Measurements from ENCODE around the gene PDGFD.

The PDGFD gene

DNA sequence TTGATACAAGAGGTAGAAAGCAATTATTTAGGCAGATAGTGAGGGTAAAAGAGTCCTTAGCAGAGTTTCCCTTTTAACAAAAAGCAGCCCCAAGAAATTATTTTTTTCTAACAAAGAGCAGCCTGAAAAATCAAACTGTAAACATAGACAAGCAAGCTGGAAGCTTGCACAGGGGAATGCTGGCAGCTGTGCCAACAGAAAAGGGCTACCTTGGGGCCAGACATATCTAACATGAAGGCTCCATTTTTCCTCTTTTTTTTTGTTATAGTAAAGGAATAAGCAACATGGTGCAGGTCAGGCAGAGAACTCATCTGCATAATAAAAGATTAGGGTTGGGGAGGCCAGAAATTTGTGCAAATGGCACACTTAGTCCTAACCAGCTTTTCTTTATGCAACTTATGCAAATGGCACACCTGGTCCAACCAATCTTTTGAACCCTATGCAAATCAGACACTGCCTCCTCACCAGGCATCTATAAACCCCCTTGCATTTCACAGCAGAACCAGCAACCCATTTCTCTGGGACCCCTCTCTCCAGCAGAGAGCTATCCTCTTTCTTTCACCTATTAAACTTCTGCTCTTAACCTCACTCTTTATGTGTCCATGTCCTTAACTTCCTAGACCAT, 41.8 kb downstream of the PDGFD start:
- Histone ChIP-seq H3K27ac (ENCODE audit: low read length) (no peak overlapping the region), H3K36me3 (ENCODE audit: control insufficient read depth in 2 of 2, insufficient read depth in 2 of 2, low read length in 2 of 2) (no peaks in the 10 kb centered on the region), H3K4me1 (ENCODE audit: control insufficient read depth, insufficient read depth, low read length) (no peaks in the 10 kb centered on the region), H3K27me3 (ENCODE audit: control insufficient read depth in 1 of 2, insufficient read depth in 2 of 2, low read length in 2 of 2) (no peaks in the 10 kb centered on the region), H3K4me3 (ENCODE audit: low read length in 2 of 2) (no peak overlapping the region), H3K9ac (ENCODE audit: low read length in 2 of 2) (no peak overlapping the region), H3K9me3 (ENCODE audit: control insufficient read depth in 2 of 2, low read length in 2 of 2) (no peaks in the 10 kb centered on the region)

DNA sequence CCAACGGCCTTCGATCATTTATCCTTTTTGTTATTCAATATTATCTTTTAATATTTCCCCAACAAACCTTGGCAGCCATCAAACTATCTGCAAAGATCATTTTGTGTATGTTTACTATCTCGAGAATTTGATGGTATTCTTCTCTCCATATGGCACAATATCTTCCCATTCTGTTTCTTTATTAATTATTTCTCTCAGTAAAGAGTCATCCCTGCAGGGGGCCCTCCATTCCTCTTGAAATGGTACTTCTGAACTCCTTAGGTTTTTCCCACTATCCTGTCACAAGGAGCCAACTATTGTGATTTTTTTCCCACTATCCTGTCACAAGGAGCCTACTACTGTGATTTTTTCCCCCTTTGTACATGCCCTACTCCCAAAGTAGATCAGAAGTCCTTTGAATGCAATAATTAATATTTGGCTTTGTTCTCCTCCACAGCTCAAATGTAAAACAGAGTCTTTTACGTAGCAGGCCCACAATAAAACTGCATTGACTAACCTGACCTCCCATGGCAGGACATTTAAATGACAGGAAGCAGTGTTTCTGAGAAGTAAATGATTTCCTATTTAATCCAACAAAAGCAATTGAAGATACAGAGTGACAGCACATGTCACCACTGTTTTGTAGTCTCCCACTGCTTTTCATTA, 43.3 kb downstream of the PDGFD start:
- H3K9ac ChIP-seq (ENCODE audit: low read length in 2 of 2): no peak overlapping the region
- no peak overlapping the region for H3K27ac ChIP-seq (ENCODE audit: low read length)
- no peaks in the 10 kb centered on the region for H3K27me3 ChIP-seq (ENCODE audit: control insufficient read depth in 1 of 2, insufficient read depth in 2 of 2, low read length in 2 of 2)
- H3K9me3 ChIP-seq (ENCODE audit: control insufficient read depth in 2 of 2, low read length in 2 of 2): no peaks in the 10 kb centered on the region
- H3K4me1 ChIP-seq (ENCODE audit: control insufficient read depth, insufficient read depth, low read length): no peaks in the 10 kb centered on the region
- H3K4me3 ChIP-seq (ENCODE audit: low read length in 2 of 2): no peak overlapping the region
- no peaks in the 10 kb centered on the region for H3K36me3 ChIP-seq (ENCODE audit: control insufficient read depth in 2 of 2, insufficient read depth in 2 of 2, low read length in 2 of 2)

DNA sequence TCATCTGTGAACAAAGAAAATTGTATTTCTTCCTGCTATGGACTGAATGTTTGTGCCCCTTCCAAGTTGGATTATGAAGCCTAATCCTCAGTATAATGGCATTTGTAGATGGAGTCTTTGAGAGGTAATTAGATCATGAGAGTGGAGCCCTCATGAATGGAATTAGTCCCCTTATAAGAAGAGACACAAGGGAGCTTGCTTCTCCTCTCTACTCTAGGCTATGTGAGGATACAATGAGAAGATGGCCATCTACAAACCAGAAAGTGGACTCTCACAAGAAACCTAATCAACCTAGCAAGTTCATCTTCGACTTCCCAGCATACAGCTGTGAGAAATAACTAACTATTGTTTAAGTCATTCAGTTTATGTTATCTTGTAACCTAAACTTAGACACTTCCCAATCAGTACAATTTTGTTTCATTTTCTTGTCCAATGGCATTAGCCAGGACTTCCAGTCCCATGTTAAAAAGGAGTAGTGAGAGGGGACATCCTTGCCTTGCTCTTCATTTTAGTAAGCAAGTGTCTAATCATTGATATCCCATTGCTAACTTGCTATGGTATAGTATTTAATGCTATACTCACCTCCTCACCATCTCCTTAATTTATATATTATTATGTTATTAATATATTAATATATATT, 45.7 kb downstream of the PDGFD start:
- no peaks in the 10 kb centered on the region for H3K4me1 ChIP-seq (ENCODE audit: control insufficient read depth, insufficient read depth, low read length)
- H3K9ac ChIP-seq (ENCODE audit: low read length in 2 of 2): no peak overlapping the region
- peaks cover 0 to 3% of the 10 kb centered on the region in 2 donors for H3K9me3 ChIP-seq (ENCODE audit: control insufficient read depth in 2 of 2, low read length in 2 of 2)
- no peak overlapping the region for H3K4me3 ChIP-seq (ENCODE audit: low read length in 2 of 2)
- no peaks in the 10 kb centered on the region for H3K36me3 ChIP-seq (ENCODE audit: control insufficient read depth in 2 of 2, insufficient read depth in 2 of 2, low read length in 2 of 2)
- H3K27ac ChIP-seq (ENCODE audit: low read length): no peak overlapping the region
- no peaks in the 10 kb centered on the region for H3K27me3 ChIP-seq (ENCODE audit: control insufficient read depth in 1 of 2, insufficient read depth in 2 of 2, low read length in 2 of 2)

DNA sequence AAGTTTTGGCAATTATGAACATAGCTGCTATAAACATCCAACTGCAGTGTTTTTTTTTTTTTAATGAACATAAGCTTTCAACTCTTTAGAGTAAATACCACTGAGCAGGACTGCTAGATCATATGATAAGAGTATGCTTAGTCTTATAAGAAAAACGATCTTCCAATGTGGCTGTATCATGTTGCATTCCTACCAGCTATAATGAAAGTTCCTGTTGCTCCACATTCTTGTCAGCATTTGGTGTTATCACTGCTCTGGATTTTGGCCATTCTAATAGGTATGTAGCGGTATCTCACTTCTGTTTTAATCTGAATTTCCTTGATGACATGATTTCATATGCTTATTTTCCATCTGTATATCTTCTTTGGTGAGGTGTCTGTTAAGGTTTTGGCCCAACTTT, 50.4 kb downstream of the PDGFD start:
- H3K27me3 ChIP-seq (ENCODE audit: control insufficient read depth in 1 of 2, insufficient read depth in 2 of 2, low read length in 2 of 2): no peaks in the 10 kb centered on the region
- no peaks in the 10 kb centered on the region for H3K4me1 ChIP-seq (ENCODE audit: control insufficient read depth, insufficient read depth, low read length)
- no peak overlapping the region for H3K4me3 ChIP-seq (ENCODE audit: low read length in 2 of 2)
- no peak overlapping the region for H3K27ac ChIP-seq (ENCODE audit: low read length)
- H3K36me3 ChIP-seq (ENCODE audit: control insufficient read depth in 2 of 2, insufficient read depth in 2 of 2, low read length in 2 of 2): no peaks in the 10 kb centered on the region
- H3K9ac ChIP-seq (ENCODE audit: low read length in 2 of 2): no peak overlapping the region
- peaks cover 0 to 4% of the 10 kb centered on the region in 2 donors for H3K9me3 ChIP-seq (ENCODE audit: control insufficient read depth in 2 of 2, low read length in 2 of 2)

DNA sequence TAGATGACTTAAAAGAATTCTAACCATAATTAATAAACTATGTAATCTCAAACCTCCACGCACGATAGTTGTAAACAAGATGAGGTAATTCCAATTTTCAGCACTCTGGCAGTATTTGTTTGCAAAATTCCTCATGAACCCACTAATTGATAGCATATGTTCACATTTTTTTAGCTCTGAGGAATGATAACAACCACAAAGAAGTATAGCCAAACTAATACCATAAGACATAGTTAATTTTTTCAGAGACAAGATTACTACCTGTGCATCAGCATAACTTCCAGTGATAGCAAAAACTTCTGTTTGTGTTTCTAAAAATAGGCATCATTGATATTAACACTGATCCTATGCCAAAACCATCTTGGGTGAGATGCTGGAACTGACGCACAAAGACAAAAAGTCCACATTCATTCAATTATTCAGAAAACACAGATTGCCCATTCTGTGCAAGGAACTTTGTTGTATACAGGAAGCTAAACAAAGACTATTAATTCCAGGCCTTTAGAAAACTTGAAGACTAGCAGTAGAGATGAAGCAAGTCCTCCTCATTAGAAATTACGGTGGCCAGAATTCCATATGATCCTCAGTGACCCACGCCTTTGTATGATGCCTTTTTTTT, 57.7 kb downstream of the PDGFD start:
- Histone ChIP-seq H3K9me3 (ENCODE audit: control insufficient read depth in 2 of 2, low read length in 2 of 2) (no peaks in the 10 kb centered on the region), H3K27me3 (ENCODE audit: control insufficient read depth in 1 of 2, insufficient read depth in 2 of 2, low read length in 2 of 2) (no peaks in the 10 kb centered on the region), H3K27ac (ENCODE audit: low read length) (no peak overlapping the region), H3K4me1 (ENCODE audit: control insufficient read depth, insufficient read depth, low read length) (no peaks in the 10 kb centered on the region), H3K9ac (ENCODE audit: low read length in 2 of 2) (no peak overlapping the region), H3K36me3 (ENCODE audit: control insufficient read depth in 2 of 2, insufficient read depth in 2 of 2, low read length in 2 of 2) (no peaks in the 10 kb centered on the region), H3K4me3 (ENCODE audit: low read length in 2 of 2) (no peak overlapping the region)

DNA sequence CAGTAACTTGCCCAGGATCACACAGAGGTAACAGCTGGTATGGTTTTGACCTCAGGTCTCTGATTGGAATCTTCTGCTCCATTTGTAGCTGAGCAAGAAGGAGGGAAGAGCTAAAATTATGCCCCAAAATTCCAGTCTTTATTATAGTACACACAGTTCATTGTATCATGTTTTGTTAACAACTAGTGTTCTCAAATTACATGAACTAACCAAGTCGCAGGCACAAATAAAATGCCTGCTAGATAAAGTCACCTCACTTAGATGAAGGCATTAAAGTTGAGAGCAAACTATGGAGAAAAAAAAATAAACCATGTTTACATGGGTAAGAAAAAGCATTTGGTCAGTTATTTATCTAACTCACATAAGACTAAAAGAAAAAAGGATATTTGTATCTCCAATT, 58.8 kb downstream of the PDGFD start:
- Histone ChIP-seq H3K9me3 (ENCODE audit: control insufficient read depth in 2 of 2, low read length in 2 of 2) (no peaks in the 10 kb centered on the region), H3K4me1 (ENCODE audit: control insufficient read depth, insufficient read depth, low read length) (no peaks in the 10 kb centered on the region), H3K9ac (ENCODE audit: low read length in 2 of 2) (no peak overlapping the region), H3K36me3 (ENCODE audit: control insufficient read depth in 2 of 2, insufficient read depth in 2 of 2, low read length in 2 of 2) (no peaks in the 10 kb centered on the region), H3K27me3 (ENCODE audit: control insufficient read depth in 1 of 2, insufficient read depth in 2 of 2, low read length in 2 of 2) (no peaks in the 10 kb centered on the region), H3K4me3 (ENCODE audit: low read length in 2 of 2) (no peak overlapping the region), H3K27ac (ENCODE audit: low read length) (no peak overlapping the region)

DNA sequence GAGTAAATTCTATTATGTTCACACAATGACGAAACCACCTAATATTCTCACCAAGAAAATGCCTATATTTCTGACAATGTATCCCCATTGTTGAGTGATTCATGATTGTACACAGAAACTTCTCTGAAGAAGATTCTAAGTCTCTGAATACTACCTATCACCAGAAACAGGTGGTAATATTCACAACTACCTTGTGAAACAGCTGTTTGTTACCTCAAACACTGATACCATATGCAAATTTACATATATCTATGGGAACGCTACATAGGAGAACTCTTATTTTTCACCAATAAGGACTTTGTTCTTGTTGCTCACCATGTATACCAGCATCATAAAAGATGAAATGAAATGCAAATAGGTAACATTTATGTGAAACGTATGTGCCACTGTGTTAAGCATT, 59.3 kb downstream of the PDGFD start:
- no peaks in the 10 kb centered on the region for H3K4me1 ChIP-seq (ENCODE audit: control insufficient read depth, insufficient read depth, low read length)
- no peak overlapping the region for H3K4me3 ChIP-seq (ENCODE audit: low read length in 2 of 2)

DNA sequence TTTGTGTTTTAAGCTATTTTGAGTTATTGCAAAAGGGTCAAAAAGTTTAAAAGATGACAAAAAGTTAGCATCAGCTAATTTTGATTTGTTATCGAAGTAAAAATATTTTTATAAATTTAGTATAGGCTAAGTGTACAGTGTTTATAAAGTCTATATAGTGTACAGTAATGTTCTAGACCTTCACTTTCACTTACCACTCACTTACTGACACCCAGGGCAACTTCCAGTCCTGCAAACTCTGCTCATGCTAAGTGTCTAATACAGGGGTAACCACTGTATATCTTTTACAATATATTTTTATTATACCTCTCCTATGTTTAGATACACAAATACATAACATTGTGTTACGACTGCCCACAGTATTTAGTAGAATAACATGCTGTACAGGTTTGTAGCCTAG, 59.7 kb downstream of the PDGFD start:
- H3K27ac ChIP-seq (ENCODE audit: low read length): no peak overlapping the region
- no peaks in the 10 kb centered on the region for H3K27me3 ChIP-seq (ENCODE audit: control insufficient read depth in 1 of 2, insufficient read depth in 2 of 2, low read length in 2 of 2)
- no peaks in the 10 kb centered on the region for H3K36me3 ChIP-seq (ENCODE audit: control insufficient read depth in 2 of 2, insufficient read depth in 2 of 2, low read length in 2 of 2)
- H3K9ac ChIP-seq (ENCODE audit: low read length in 2 of 2): no peak overlapping the region
- no peak overlapping the region for H3K4me3 ChIP-seq (ENCODE audit: low read length in 2 of 2)
- H3K4me1 ChIP-seq (ENCODE audit: control insufficient read depth, insufficient read depth, low read length): no peaks in the 10 kb centered on the region
- no peaks in the 10 kb centered on the region for H3K9me3 ChIP-seq (ENCODE audit: control insufficient read depth in 2 of 2, low read length in 2 of 2)

More for the DNA sequence above, 59.3 kb downstream of the PDGFD start:
- H3K9ac ChIP-seq (ENCODE audit: low read length in 2 of 2): no peak overlapping the region
- H3K9me3 ChIP-seq (ENCODE audit: control insufficient read depth in 2 of 2, low read length in 2 of 2): no peaks in the 10 kb centered on the region
- no peaks in the 10 kb centered on the region for H3K27me3 ChIP-seq (ENCODE audit: control insufficient read depth in 1 of 2, insufficient read depth in 2 of 2, low read length in 2 of 2)
- no peaks in the 10 kb centered on the region for H3K36me3 ChIP-seq (ENCODE audit: control insufficient read depth in 2 of 2, insufficient read depth in 2 of 2, low read length in 2 of 2)
- no peak overlapping the region for H3K27ac ChIP-seq (ENCODE audit: low read length)

DNA sequence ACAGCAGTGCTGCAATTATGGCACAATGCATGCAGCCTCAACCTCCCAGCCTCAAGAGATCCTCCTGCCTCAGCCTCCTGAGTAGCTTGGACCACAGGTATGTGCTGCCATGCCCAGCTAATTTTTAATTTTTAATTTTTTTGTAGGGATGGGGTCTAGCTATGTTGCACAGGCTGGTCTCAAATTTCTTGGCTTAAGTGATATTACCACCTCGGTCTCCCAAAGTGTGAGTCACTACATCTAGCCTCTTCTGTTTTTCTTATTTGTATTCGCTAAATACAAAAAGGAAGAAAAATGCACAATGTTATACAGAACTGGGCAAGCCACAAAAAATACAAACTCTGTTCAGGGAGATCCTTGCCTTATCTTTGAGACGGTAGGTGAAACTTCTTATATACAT, 65.4 kb downstream of the PDGFD start:
- Histone ChIP-seq H3K36me3 (ENCODE audit: control insufficient read depth in 2 of 2, insufficient read depth in 2 of 2, low read length in 2 of 2) (no peaks in the 10 kb centered on the region), H3K4me1 (ENCODE audit: control insufficient read depth, insufficient read depth, low read length) (no peaks in the 10 kb centered on the region), H3K4me3 (ENCODE audit: low read length in 2 of 2) (no peak overlapping the region), H3K9me3 (ENCODE audit: control insufficient read depth in 2 of 2, low read length in 2 of 2) (no peaks in the 10 kb centered on the region), H3K27ac (ENCODE audit: low read length) (no peak overlapping the region), H3K27me3 (ENCODE audit: control insufficient read depth in 1 of 2, insufficient read depth in 2 of 2, low read length in 2 of 2) (no peaks in the 10 kb centered on the region), H3K9ac (ENCODE audit: low read length in 2 of 2) (no peak overlapping the region)

DNA sequence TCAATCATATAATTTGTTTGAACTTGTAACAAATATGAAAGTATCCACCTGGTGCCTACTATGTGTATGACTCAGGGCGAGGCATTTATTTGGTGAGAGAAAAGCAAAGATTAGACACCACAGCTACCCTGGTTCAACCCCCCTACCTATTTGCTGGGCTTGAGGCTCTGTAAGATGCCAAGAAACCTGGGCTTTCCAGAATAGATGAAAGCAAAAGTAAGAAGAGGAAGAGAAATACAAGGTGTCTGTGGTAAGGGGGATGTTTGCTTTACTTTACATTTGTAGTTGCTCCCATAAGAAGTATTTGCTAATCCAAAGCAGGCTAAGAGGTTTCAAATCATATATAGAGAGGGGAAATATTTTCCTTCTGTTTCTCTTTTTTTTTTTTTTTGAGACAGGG, 65.8 kb downstream of the PDGFD start:
- Histone ChIP-seq H3K36me3 (ENCODE audit: control insufficient read depth in 2 of 2, insufficient read depth in 2 of 2, low read length in 2 of 2) (no peaks in the 10 kb centered on the region), H3K4me1 (ENCODE audit: control insufficient read depth, insufficient read depth, low read length) (no peaks in the 10 kb centered on the region), H3K9ac (ENCODE audit: low read length in 2 of 2) (no peak overlapping the region), H3K4me3 (ENCODE audit: low read length in 2 of 2) (no peak overlapping the region), H3K9me3 (ENCODE audit: control insufficient read depth in 2 of 2, low read length in 2 of 2) (no peaks in the 10 kb centered on the region), H3K27me3 (ENCODE audit: control insufficient read depth in 1 of 2, insufficient read depth in 2 of 2, low read length in 2 of 2) (no peaks in the 10 kb centered on the region), H3K27ac (ENCODE audit: low read length) (no peak overlapping the region)

DNA sequence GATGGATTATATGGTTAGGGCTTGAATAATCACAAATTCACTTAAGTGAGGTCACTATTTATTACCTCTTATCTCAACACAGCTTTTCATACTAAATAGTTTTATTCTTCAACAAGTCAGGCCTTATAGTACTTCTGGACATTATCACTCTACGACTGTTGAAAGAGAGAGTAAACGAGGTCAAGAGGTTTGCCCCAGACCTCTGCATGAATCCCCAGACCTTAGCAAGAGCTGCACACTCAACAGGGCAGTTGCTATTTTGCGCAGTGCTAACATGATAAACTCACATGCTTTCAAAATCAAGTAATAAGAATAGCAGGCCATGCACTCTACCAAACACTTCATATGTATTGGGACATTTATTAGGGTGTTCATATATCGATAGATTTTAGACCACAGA, 67.0 kb downstream of the PDGFD start:
- H3K36me3 ChIP-seq (ENCODE audit: control insufficient read depth in 2 of 2, insufficient read depth in 2 of 2, low read length in 2 of 2): no peaks in the 10 kb centered on the region
- no peaks in the 10 kb centered on the region for H3K27me3 ChIP-seq (ENCODE audit: control insufficient read depth in 1 of 2, insufficient read depth in 2 of 2, low read length in 2 of 2)
- no peak overlapping the region for H3K27ac ChIP-seq (ENCODE audit: low read length)
- no peaks in the 10 kb centered on the region for H3K9me3 ChIP-seq (ENCODE audit: control insufficient read depth in 2 of 2, low read length in 2 of 2)
- H3K4me1 ChIP-seq (ENCODE audit: control insufficient read depth, insufficient read depth, low read length): no peaks in the 10 kb centered on the region
- no peak overlapping the region for H3K4me3 ChIP-seq (ENCODE audit: low read length in 2 of 2)
- no peak overlapping the region for H3K9ac ChIP-seq (ENCODE audit: low read length in 2 of 2)

Data from stomach smooth muscle (tissue), 2 donors.